Transverse colon (tissue), 4 donors: ENCODE measurements around the gene CCDC200.
"Not testable (repeated sequence)": the region's sequence is repeated elsewhere in the genome, so short reads cannot be mapped to it uniquely, and the experiment has no call there.

ENCODE experiments used
- EP300 ChIP-seq: sonication (generic); formaldehyde crosslinking; IDR thresholded peaks from one replicate; pipeline ENCODE4 v1.6.1; 2017; ENCODE audit warnings: antibody characterized with exemption, low read depth
- POLR2A ChIP-seq: fragments of 450-650 bp; IDR thresholded peaks from one replicate; pipeline ENCODE4 v1.6.1; 2016; ENCODE audit warnings: antibody characterized with exemption, mild to moderate bottlenecking, moderate library complexity
- POLR2AphosphoS5 ChIP-seq, 3 donors: sonication (generic); formaldehyde crosslinking; IDR thresholded peaks; one replicate each; pipeline ENCODE4 v1.6.1; 2016; ENCODE audit warnings: antibody characterized with exemption in 3 of 3
- TF ChIP-seq, protein P1 (sequence below), 5 experiments: fragments of 200-600 bp in 3 of 5; fragments of 450-650 bp in 2 of 5; sonication (generic) in 3 of 5; IDR thresholded peaks; 1 replicate in 2 of 5; 2 replicates in 3 of 5; pipeline ENCODE4 v1.5.1; 2016 to 2017; ENCODE audit warnings: antibody characterized with exemption in 5 of 5, inconsistent platforms in 3 of 5, mild to moderate bottlenecking in 2 of 5, moderate library complexity in 1 of 5

DNA sequence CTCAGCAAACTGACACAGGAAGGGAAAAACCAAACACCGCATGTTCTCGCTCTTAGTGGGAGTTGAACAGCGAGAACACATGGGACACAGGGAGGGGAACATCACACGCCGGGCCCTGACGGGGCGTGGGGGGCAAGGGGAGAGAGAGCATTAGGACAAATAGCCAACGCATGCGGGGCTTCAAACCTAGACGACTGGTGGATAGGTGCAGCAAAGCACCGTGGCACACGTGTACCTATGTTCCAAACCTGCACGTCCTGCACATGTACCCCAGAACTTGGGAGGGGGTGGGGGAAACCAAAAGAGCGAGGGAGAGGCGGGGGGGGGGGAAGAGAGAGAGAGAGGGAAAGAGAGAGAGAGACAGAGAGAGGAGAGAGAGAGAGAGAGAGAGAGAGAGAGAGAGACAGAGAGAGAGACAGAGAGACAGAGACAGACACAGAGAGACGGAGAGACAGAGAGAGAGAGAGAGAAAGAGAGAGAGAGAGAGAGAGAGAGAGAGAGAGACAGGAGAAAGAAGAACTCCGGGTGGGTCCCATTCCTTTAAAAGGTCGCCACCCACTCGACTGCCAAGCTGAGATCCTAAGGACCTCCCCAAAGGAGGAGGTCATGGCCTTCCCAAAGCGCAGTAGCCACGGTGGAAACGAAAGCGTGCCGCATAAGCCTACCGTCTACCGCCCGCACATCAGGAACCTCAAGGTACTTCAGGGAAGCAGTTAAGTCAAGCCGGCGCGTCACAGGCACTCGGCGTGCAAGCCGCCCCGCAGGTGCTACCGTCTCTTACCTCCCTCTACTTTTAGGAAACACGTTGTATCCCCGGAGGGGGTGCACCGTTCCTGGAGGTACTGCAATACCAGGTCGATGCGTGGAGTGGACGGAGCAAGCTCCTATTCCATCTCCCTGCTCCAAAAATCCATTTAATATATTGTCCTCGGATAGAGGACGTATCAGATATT, 42.4 kb upstream of the CCDC200 start:
- TF ChIP-seq, protein P1, sequence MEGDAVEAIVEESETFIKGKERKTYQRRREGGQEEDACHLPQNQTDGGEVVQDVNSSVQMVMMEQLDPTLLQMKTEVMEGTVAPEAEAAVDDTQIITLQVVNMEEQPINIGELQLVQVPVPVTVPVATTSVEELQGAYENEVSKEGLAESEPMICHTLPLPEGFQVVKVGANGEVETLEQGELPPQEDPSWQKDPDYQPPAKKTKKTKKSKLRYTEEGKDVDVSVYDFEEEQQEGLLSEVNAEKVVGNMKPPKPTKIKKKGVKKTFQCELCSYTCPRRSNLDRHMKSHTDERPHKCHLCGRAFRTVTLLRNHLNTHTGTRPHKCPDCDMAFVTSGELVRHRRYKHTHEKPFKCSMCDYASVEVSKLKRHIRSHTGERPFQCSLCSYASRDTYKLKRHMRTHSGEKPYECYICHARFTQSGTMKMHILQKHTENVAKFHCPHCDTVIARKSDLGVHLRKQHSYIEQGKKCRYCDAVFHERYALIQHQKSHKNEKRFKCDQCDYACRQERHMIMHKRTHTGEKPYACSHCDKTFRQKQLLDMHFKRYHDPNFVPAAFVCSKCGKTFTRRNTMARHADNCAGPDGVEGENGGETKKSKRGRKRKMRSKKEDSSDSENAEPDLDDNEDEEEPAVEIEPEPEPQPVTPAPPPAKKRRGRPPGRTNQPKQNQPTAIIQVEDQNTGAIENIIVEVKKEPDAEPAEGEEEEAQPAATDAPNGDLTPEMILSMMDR (IDR thresholded peaks at IDR 0.05), result not testable (repeated sequence)
- TF ChIP-seq EP300; POLR2A; POLR2AphosphoS5 (IDR thresholded peaks at IDR 0.05): not testable (repeated sequence)
